CD4-positive, alpha-beta T cell treated with Interleukin-4 for 1 hour (primary cell): ENCODE results near the gene ATP11A.

ENCODE experiments used
- DNase-seq, 2 donors: peaks; one replicate each; pipeline ENCODE4 v3.0.0-alpha.2; 2020 to 2022

ATP11A gene

DNA sequence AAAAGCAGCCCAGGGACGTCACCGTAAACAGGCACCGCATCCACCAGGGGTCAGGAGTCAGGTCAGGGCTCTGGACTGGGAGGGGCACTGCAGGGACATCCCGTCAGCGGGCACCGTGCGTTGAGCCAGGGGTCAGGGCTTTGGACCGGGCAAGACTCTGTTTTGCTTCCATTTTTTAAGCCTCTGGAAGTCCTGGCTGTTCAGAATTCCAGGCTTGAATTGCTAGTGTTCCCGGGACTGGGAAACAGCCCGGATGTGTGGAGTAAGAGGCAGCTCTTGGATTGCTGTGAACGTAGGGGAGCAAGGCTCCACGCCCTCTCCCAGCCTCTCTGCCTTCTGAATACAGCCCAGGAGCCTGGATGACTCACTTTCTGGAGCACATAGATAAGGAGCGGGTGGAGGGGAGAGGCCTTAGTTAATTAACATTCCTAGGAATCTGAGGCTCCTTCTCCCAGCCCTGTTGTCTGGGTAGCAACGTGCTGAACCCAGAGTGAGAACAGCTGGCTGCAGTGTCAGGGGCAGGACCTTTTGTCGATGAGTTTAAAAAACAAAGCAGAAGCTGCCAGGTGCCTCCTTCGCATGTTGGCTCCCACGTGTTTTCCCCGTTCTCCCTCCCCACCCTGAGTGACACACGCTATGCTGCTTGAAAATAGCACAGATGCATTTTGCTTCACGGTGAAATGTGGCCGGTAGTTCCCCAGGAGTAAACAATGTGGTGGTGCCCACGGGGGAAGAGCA lies 21.9 kb downstream of the ATP11A start:
- DNase-seq, result no peak

DNA sequence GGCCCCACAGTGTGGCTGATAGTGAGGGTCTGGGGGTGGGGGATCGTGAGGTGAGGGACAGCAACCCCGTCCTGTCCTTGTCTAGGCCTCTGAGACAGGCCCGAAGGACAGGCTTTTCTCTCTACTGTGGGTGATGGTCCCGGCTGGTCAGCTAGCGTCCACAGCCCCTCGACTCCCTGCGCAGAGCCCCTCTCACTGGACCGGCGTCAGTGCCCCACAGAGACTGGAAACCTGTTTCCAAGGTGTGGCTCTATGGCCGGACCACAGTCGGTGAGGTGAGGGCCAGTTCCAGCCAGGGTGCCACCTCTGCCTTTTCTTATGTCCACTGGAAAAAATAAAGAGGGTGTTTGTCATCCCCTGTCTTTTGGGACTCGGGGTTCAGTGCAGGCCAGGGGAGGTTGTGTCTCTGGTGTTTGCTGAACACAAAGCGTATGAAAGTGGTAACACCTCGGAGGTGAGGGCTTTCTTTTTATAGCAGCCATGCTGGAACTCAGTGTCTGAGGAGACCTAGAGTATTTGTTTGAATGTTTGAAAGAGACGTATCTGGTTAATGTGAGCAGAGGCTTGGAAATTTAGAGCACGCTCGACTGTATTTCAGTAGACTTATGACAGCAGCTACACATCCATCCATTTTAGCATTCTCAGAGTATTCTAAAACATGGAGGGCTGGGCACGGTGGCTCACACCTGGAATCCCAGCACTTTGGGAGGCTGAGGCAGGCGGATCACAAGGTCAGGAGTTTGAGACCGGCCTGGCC lies 22.8 kb downstream of the ATP11A start:
- no peak for DNase-seq

DNA sequence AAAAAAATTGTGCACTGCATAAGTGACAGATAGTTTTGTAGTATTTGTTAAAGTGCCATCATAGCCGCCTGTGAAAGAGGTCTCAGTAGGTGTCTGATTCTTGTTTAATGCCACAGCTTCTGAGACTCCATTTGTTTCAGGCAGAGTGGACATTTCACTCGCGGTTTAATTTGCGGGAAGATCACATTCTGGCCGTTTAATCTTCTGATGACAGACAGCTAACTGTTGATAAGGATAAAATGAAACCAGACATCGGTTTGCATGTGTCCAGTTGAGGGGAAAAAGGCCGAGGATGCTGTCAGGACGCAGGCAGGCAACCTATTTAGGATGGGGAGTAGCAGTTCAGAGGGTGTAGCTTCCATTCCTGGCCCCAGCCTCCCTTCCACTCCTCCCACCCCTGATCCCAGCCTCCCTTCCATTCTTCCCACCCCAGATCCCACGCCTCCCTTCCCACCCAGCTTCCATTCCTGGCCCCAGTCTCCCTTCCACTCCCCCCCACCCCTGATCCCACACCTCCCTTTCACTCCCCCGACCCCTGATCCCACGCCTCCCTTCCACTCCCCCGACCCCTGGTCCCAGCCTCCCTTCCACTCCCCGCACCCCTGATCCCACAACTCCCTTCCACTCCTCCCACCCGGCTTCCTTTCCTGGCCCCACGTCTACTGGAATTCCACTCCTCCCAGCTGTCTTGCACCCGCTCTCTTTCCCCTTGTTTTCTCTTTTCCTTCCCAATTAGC lies 23.8 kb downstream of the ATP11A start:
- no peak for DNase-seq

DNA sequence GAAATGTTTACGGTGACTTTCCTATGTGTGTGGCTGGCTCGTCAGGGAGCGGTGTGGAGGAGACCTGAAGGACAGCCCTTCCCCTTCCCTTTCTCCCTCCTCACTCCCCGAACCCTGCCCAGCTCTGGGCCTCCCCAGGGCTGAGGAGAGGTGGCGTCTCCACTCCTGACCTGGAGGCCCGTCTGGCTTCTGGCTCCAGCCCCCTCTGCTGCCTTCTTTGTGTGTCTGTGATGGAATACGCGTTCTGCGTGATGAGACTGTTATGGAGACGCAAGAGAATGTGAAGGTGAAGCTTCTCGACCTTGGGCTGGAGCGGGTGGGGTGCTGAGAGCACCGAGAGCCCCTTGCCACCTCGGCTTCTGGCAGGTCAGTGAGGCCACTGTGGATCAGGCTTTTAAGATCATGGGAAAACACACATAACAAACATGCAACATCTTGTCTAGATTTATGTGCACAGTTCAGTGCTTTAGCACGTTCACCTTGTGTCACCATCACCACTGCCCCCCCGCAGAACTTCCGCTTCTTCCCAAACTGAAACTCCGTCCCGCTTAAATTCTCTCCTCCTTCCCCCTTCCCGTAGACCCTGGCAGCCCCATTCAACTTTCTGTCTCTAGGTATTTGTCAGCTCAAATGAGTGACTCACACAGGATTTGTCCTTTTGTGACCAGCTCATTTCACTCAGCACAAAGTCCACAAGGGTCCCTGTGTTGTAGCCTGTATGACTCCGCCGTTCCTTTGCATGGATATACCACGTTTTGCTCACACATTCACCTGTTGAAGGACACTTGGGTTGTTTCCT lies 24.7 kb downstream of the ATP11A start:
- no peak for DNase-seq

DNA sequence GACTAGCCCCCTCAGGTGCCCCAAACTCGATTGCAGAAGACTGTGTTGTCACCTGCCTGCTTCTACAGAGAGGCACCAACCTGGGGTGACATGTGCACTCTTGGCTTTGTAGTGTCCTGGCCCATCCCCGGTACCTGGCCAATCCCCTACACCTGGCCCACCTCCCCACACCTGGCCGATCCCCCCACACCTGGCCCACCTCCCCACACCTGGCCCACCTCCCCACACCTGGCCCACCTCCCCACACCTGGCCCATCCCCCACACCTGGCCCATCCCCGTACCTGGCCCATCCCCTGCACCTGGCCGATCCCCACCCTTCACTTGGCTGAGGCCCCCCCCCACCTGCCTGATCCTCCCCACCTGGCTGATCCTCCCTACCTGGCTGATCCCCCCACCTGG lies 25.4 kb downstream of the ATP11A start:
- no peak for DNase-seq

DNA sequence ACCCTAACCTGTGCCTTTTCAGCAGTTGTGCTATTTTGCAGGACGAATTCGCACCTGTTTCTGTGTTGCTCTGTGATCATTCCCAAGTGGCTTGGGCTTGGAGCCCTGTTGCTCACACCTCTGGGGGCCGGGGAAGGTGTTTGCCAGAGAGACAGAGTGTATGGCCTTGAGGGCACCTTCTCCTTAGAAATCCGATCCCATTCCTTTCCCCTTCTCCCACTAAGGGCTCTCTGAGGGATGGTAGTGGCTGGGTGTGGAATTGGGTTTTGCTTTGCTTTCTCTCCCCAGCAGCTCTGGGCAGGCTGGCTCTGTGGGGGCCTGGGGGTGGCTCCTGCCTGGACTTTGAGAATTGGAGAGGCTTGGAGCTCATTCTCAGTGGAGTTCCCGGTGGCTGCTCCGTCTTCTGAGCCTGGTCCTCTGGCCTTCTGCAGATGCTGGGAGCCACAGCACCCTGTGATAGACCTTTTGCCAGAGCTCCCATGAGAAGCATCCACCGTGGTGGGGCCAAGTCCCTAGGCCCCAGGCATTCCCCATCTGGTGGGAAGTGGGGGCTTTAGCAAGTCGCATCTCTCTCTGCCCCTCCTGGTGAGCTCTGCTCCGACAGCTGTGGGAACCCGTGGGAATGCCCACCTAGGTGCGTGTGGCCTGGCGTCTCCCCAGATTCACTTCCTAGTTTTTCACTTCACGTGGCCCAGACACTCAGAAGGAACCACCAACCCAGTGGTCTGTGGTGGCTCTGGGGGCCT lies 26.1 kb downstream of the ATP11A start:
- DNase-seq, result no peak

DNA sequence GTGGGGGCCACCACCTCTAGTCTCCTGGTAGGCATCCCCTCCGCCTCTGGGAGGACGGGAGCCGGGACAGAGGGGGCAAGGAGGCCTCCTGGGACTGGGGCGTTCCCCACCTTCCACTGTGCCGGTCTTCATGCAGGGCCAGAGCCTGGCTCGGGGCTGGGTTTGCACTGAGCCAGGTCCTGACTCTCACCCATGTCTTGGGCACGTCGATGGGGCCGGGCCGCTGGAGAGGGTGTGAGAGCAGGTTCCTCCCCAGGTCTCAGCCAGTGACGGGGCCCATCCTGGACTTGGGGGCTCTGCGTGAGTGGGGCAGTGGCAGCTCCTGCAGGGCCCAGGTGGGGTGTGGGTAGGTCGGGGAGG lies 26.6 kb downstream of the ATP11A start:
- no peak for DNase-seq

DNA sequence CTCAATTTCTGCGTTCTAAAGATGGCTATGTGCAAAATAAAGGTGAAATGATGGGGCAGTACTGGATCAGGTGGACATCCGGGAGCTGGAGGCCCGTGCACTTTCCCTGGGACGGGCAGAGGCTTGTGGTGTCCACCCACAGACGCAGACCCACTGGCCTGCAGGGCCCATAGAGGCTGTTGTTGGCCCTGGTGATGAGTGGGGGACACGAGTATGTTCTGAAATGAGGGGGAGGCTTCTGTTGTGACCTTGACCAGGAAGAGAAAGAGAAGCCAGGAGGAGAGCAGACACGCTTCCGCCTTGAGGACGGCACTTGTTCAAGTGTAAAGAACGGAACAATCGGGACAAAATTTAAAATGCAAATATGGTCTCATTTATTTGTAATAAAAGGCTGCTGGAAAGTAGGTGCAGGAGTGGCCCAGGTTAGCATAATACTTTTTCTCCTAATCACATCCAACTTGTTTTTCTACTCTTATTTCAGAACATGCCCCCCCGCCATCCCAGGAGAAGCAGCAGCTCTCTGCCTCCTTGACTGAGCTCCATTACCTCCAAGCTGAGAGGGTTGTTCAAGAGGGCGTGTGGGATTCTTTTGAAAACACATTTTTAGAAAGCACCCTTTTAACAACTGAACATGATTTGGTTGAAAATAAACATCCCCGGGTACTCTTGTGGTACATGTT lies 27.1 kb downstream of the ATP11A start:
- DNase-seq, result no peak

DNA sequence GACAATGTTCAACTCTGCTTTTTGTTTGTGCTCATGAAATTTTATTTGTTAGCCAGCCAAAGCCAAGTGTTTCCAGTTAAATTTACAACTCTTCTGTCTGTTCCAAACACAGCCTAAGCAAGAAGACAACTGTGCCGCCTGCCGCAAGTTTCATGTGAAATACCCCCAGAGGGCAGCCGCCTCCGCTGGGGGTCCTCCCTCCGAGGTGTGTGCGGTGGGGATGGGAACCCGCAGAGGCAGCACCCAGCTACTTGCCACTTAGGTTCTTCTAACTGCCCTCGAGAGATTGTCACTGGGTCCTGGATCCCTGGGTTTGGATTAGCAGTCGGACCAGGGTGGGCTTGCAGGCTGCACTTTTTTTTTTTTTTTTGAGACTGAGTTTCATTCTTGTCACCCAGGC lies 28.5 kb downstream of the ATP11A start:
- no peak for DNase-seq

DNA sequence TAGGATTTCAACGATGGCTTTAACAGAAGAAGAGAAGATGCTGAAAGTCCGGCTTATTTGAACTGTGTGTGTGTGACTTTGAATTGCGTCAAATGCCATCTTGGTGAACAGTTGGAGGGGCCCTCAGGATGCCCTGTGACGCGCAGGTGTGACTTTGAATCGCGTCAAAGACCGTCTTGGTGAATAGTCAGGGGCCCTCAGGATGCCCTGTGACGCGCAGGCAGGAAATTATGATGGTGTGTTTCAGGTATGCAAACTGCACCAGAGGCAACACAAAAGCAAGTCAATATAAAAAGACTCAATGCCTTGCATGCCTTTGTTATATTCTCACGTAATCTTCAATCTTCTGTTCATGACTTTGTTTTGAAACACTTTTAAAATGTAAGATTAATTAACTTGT lies 29.2 kb downstream of the ATP11A start:
- no peak for DNase-seq

DNA sequence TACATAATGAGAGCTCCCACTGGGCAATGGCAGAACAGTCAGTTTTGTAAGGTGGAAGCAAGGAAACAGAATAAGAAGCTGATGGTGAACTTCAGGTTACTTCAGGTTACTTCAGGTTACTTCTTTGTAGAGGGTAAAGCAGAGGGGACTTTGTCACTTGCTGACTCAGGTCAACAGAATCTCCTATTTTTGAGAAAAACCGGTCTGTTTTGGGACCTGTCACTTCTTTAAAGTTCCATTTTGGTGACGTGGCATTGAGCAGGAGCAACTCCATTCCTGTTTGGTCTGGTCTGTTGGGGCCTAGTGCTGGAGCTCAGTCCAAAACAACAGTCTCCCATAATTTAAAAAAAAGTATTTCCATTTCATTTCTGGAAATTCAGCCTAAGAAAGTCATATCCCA lies 29.7 kb downstream of the ATP11A start:
- DNase-seq, result no peak

DNA sequence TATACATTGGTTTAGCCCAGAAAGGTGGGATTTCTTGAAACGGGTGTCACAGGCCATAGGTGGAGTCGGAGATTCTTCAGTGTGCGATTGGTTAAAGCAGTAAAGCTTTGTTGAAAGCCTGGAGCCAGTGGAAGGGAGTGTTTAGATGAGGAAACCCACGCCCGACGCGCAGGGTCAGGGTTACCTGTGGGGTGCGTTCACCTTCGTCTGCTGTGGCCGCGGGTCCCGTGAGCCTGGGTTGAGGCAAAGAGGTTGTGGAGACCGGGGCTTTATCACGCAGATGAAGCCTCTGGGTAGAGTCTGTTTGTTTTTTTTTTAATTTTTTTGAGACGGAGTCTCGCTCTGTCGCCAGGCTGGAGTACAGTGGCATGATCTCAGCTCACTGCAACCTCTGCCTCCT lies 30.4 kb downstream of the ATP11A start:
- no peak for DNase-seq

DNA sequence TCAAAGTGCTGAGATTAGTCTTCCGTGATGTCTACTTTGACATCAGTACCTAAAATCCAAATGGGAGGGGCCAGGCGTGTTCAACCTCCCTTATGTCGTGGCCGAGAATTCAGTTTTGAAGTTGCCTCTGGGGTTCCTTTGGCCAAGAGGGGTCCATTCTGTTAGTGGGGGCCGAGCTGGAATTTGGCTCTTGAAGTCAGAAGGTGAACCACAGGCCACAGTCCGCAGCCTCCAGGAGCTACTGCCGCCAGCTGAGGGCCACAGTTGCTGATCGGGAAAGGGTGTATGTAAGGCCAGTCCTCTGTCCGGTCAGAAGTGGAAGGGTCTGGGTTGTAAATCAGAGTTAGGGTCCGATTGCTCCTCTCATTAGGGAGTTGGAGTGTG lies 31.0 kb downstream of the ATP11A start:
- no peak for DNase-seq

DNA sequence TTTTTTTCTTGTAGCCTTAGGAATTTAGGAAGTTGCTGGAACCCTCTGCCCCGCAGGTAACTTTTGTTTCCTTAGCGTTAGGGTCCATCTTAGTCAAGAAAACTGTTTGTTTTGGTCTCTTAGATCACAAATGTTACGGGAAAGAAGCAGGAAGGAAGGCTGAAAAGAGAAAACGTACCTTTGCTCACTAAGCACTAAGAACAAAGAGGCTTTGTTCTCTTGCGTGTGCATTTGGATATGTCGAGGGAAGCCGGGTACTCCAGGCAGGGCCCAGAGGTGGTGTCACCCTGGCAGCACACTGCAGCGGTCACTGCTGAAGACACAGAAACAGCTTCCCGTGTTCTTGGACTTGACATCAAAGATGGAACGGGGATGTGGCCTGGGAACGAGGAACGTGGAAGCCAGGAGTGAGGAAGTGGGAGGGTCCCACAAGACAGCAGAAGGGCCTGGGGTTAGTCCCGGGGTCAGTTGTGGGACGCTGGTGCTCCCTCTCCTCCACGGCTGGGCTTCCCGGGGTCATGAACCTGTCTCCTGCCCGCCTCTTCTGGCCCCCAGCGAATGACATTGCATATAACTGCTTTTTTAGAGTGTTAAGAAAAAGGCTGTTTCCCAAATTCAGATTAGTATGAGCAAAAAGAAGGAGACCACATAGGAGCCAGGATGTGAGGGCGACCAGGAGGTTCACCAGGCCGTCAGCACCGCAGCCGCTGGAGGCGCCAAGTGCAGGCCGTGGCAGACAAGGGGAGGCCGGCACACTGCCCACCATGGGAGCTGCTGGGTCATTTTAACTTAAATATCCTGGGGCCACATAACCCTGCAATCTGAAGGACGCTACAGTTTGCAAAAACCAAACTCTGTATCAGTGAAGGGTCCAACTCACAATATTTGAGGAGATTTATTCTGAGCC lies 31.6 kb downstream of the ATP11A start:
- no peak for DNase-seq

DNA sequence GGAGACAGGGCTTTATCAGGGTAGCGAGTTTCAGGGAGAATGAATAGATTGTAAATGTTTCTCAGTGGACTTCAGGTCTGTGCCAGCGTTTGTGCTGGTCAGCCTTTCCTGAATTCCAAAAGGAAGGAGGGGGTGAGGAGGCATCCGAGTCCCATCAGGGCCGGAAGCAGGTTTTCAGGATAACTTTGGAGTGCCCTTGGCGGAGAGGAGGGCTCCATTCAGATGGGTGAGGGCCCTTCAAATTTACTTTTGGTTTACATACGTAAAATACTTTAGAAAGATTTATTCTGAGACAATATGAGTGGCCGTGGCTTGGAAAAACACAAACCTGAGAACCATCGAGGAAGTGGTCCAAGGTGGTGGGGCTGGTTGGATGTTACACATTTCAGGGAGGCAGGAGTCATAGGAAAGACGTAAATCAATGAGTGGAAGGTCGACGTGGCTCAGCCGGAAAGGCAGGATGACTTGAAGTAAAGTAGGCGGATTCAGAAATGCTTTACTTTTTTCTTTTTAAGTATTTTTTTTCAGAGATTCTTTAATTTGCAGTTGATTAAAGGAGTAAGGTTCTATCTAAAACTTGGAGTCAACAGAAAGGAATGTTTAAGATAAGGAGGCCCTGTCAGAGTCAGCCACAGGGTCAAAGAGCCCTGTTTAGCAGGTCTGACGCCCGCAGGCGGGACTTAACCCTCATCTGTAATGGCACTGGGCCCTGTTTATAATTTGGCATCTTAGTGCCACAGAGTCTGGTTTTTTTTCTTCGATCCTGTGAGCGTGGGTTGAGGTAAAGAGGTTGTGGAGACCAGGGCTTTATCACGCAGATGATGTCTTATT lies 32.8 kb downstream of the ATP11A start:
- no peak for DNase-seq

DNA sequence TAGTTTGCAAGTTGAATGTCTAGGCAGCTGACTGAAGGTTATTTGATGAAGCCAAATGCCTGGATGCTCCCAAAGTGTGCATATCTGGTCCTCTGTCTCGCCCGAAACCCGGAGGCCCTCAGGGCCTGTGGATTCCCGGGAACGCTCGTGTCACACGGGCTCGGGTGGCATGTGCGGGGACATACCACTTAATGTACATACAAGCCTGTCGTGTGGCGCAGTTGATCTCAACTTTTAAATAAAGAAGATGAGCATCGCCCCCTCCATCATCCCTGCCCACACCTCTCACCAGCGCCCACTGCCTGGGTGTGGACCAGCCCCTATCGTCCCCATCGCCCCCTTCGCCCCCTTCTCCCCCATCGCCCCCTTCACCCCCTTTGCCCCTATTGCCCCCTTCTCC lies 33.9 kb downstream of the ATP11A start:
- DNase-seq, result no peak

DNA sequence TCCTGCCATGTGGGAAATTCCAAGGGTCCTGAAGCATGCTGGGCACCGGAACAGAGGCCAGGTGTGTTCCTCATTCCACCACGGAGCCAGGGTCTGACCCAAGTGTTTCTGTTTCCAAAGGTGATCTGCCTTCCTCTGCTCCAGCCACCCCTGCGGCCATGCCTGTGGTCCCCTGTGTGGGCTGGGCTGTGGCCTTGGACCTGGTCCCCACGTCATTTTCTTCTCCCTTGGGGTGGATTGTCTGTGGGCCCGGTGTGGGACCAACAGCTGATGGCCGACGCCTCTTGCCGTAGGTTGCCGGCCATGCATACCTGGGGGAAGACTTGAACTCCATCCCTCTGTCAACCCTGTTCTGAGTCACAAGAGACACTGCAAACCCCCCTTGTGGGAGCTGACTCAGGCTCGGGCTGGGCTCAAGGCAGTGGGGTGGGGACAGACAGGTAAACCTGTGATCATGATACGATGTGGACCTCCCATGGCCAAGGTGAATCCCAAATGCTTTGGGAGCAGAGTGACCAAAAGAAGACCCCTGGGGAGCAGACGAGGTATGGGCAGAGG lies 35.0 kb downstream of the ATP11A start:
- DNase-seq, result no peak

DNA sequence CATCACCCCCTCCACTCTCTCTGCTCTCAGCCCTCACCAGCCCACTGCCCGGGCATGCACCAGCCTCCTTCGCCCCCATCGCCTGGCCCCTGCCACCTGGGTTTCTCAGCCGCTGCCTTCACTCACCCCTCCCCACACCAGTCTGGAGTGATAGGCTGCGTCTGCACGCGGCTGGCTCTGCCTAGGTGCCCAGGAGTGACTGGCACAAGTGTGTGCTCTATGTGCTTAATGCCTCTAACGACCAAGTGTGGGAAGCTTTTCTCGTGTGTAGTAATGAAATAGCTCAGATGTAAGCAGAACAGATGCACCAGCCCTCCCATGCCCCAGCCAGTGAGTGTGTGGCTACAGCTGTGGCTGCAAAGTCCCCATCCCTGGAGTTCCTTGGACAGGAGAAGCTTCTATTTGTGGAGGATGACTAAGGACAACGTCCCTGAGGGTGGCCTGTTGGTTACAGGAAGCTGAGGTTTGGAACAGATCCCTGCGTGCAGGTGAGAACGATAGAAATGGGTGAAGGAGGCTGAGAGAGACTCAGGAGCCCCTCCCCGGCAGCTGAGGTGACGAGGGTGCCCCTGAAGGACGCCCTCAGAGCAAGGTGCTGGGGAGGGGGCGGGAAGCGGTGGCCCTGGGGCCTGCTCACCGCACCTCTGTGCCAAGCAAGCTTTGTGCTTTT lies 35.6 kb downstream of the ATP11A start:
- no peak for DNase-seq
